Measurements from ENCODE around the gene XYLT1. TPM values are rescaled to one million over a fixed set of nuclear protein-coding genes. Genes with fewer than 3 reads are reported as not detected.

Gene XYLT1
- total RNA-seq, 6 experiments from 2014 or later: 0.48 to 2.0 (median 0.59) TPM

GRCh38 chr16:17370223-17370707 lies 100.5 kb downstream of the XYLT1 start:
- Histone ChIP-seq H3K27me3 (no peaks in the 10 kb centered on the region), H3K36me3 (no peaks in the 10 kb centered on the region), H3K27ac (peak overlapping the region in 2 of 3 donors; percentile 24 to 45), H3K9me3 (no peaks in the 10 kb centered on the region), H3K4me3 (no peak overlapping the region), H3K4me1 (no peaks in the 10 kb centered on the region)
- intact Hi-C loops (cut with DNase I): no loop called here
- no peak for DNase-seq
- ATAC-seq: peak in 3 of 4 donors; percentile 17 to 44 (median 27)
- TF ChIP-seq CTCF (IDR thresholded peaks at IDR 0.05): no peak
- TF ChIP-seq POLR2A (IDR thresholded peaks at IDR 0.05): no peak
- WGBS (ENCODE audit: insufficient coverage, low coverage, low lambda C conversion rate, missing lambda C conversion rate): 42% methylated on average over 8 of the region's 13 CpGs

GRCh38 chr16:17369421-17370222 lies 101.1 kb downstream of the XYLT1 start:
- Histone ChIP-seq H3K36me3 (no peaks in the 10 kb centered on the region), H3K9me3 (no peaks in the 10 kb centered on the region), H3K27ac (peak overlapping the region in 2 of 3 donors; percentile 24 to 45), H3K27me3 (no peaks in the 10 kb centered on the region), H3K4me3 (no peak overlapping the region), H3K4me1 (no peaks in the 10 kb centered on the region)
- 15% methylated on average over 13 of the region's 14 CpGs for WGBS (ENCODE audit: insufficient coverage, low coverage, low lambda C conversion rate, missing lambda C conversion rate)
- ATAC-seq: peak; percentile 86 to 90 (median 87)
- peak; percentile 59 to 71 (median 63) for DNase-seq
- no peak for TF ChIP-seq CTCF (IDR thresholded peaks at IDR 0.05)
- TF ChIP-seq POLR2A (IDR thresholded peaks at IDR 0.05): no peak
- intact Hi-C loops (cut with DNase I): no loop called here

- no peaks in the 10 kb centered on the region for H3K9me3 ChIP-seq
- DNase-seq (no peak), ATAC-seq (no peak)
- TF ChIP-seq POLR2A (IDR thresholded peaks at IDR 0.05): no peak
- no peak for TF ChIP-seq CTCF (IDR thresholded peaks at IDR 0.05)
- H3K4me3 ChIP-seq: no peak overlapping the region
- no peaks in the 10 kb centered on the region for H3K4me1 ChIP-seq
- H3K27ac ChIP-seq: no peak overlapping the region
- 55% methylated on average over 5 of the region's 5 CpGs for WGBS (ENCODE audit: insufficient coverage, low coverage, low lambda C conversion rate, missing lambda C conversion rate)
- no peaks in the 10 kb centered on the region for H3K36me3 ChIP-seq
- intact Hi-C loops (cut with DNase I): no loop called here
- H3K27me3 ChIP-seq: no peaks in the 10 kb centered on the region
These were observed 101.8 kb downstream of the XYLT1 start for GRCh38 chr16:17368951-17369350.

GRCh38 chr16:17368446-17368845 lies 102.3 kb downstream of the XYLT1 start:
- no peak for DNase-seq
- no peaks in the 10 kb centered on the region for H3K9me3 ChIP-seq
- no peak overlapping the region for H3K27ac ChIP-seq
- no peak overlapping the region for H3K4me3 ChIP-seq
- H3K4me1 ChIP-seq: no peaks in the 10 kb centered on the region
- ATAC-seq: no peak
- TF ChIP-seq POLR2A (IDR thresholded peaks at IDR 0.05): no peak
- TF ChIP-seq CTCF (IDR thresholded peaks at IDR 0.05): no peak
- no peaks in the 10 kb centered on the region for H3K27me3 ChIP-seq
- 48% methylated on average over 3 of the region's 3 CpGs for WGBS (ENCODE audit: insufficient coverage, low coverage, low lambda C conversion rate, missing lambda C conversion rate)
- no peaks in the 10 kb centered on the region for H3K36me3 ChIP-seq
- intact Hi-C loops (cut with DNase I): no loop called here
